Type B pancreatic cell (in vitro differentiated cells): Measurements from ENCODE around the gene MARK2. TPM values are rescaled to one million over a fixed set of nuclear protein-coding genes. Genes with fewer than 3 reads are reported as not detected.

Source experiments
- DNase-seq: peaks from one replicate; pipeline ENCODE4 v3.0.0; 2021; ENCODE audit warnings: mixed read lengths; ENCODE audit not compliant: unreplicated experiment; ENCODE audit errors: extremely low spot score
- H3K27ac Mint-ChIP-seq: 2 replicates; pipeline ENCODE4 v1.8.0; 2021; ENCODE audit warnings: mild to moderate bottlenecking, mixed read lengths
- H3K27me3 Mint-ChIP-seq: 2 replicates; pipeline ENCODE4 v1.8.0; 2021; ENCODE audit warnings: mixed read lengths
- H3K36me3 Mint-ChIP-seq: 2 replicates; pipeline ENCODE4 v1.8.0; 2021; ENCODE audit warnings: mixed read lengths
- H3K4me1 Mint-ChIP-seq: one replicate; pipeline ENCODE4 v1.8.0; 2021; ENCODE audit warnings: mixed read lengths; ENCODE audit not compliant: unreplicated experiment
- H3K4me3 Mint-ChIP-seq: 2 replicates; pipeline ENCODE4 v1.8.0; 2021; ENCODE audit warnings: mild to moderate bottlenecking, mixed read lengths
- H3K9me3 Mint-ChIP-seq: 2 replicates; pipeline ENCODE4 v1.8.0; 2021; ENCODE audit warnings: mixed read lengths
- CTCF ChIP-seq: fragments of 200-600 bp; sonication (generic); conservative IDR thresholded peaks from 2 replicates; pipeline ENCODE4 v1.5.0; 2021; ENCODE audit warnings: antibody characterized with exemption, mild to moderate bottlenecking
- total RNA-seq: library from RNA; stranded (reverse); gene quantifications from 2 replicates; pipeline ENCODE4 v1.2.1, GENCODE V29; 2021; ENCODE audit warnings: low replicate concordance

Gene MARK2
- total RNA-seq, 1 donor from 2014 or later: 52.8 TPM

GRCh38 chr11:63931045-63931444 lies 92.1 kb downstream of the MARK2 start:
- H3K27me3 Mint-ChIP-seq: no peaks in the 10 kb centered on the region
- H3K36me3 Mint-ChIP-seq: no peaks in the 10 kb centered on the region
- no peak for DNase-seq
- no peak overlapping the region for H3K27ac Mint-ChIP-seq
- peaks cover 13% of the 10 kb centered on the region for H3K4me1 Mint-ChIP-seq
- H3K9me3 Mint-ChIP-seq: no peaks in the 10 kb centered on the region
- peak overlapping the region; percentile 30 for H3K4me3 Mint-ChIP-seq
- TF ChIP-seq CTCF: no peak

- Mint-ChIP-seq H3K27ac (no peak overlapping the region), H3K4me1 (peaks cover 13% of the 10 kb centered on the region), H3K9me3 (no peaks in the 10 kb centered on the region), H3K27me3 (no peaks in the 10 kb centered on the region), H3K4me3 (no peak overlapping the region), H3K36me3 (no peaks in the 10 kb centered on the region)
- DNase-seq: no peak
- TF ChIP-seq CTCF: no peak
Observed at GRCh38 chr11:63931876-63932275, 93.0 kb downstream of the MARK2 start.

- DNase-seq: no peak
- no peak overlapping the region for H3K4me3 Mint-ChIP-seq
- H3K9me3 Mint-ChIP-seq: no peaks in the 10 kb centered on the region
- no peak overlapping the region for H3K27ac Mint-ChIP-seq
- TF ChIP-seq CTCF: no peak
- H3K27me3 Mint-ChIP-seq: no peaks in the 10 kb centered on the region
- H3K4me1 Mint-ChIP-seq: peaks cover 17% of the 10 kb centered on the region
- H3K36me3 Mint-ChIP-seq: no peaks in the 10 kb centered on the region
Observed at GRCh38 chr11:63933459-63933858, 94.5 kb downstream of the MARK2 start.

DNA sequence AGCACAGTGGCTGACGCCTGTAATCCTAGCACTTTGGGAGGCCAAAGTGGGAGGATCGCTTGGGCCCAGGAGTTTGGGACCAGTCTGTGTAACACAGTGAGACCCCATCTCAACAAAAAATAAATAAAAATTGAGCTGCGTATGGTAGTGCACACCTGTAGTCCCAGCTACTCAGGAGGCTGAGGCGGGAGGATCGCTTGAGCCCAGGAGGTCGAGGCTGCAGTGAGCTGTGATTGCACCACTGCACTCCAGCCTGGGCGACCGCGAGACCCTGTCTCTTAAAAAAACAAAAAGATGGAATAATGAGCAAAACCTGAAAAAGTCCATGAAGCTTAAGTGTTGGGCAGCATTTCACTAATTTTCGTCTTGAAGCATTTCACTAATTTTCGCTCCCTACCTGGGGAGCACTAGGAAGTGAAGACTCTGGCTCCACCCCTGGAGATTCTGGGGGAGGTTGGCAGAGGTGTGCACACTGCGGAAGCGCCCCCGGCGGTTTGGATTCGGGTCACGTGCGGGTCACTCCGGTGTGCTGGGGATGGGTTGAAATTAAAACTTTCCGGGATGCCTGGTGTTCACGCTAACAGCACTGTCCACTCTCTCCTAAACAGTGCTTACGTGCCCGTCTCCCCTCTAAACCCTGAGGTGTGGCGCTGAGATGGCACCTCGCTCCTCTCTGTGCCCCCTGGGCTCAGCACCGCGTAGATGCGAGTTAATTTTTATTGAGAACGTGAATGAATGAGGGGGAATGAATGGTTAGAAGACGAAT lies 99.0 kb downstream of the MARK2 start:
- Mint-ChIP-seq H3K27ac (peak overlapping the region; percentile 93), H3K4me1 (peaks cover 18% of the 10 kb centered on the region), H3K36me3 (no peaks in the 10 kb centered on the region), H3K27me3 (no peaks in the 10 kb centered on the region), H3K9me3 (no peaks in the 10 kb centered on the region), H3K4me3 (peak overlapping the region; percentile 91)
- TF ChIP-seq CTCF: no peak
- DNase-seq: no peak

DNA sequence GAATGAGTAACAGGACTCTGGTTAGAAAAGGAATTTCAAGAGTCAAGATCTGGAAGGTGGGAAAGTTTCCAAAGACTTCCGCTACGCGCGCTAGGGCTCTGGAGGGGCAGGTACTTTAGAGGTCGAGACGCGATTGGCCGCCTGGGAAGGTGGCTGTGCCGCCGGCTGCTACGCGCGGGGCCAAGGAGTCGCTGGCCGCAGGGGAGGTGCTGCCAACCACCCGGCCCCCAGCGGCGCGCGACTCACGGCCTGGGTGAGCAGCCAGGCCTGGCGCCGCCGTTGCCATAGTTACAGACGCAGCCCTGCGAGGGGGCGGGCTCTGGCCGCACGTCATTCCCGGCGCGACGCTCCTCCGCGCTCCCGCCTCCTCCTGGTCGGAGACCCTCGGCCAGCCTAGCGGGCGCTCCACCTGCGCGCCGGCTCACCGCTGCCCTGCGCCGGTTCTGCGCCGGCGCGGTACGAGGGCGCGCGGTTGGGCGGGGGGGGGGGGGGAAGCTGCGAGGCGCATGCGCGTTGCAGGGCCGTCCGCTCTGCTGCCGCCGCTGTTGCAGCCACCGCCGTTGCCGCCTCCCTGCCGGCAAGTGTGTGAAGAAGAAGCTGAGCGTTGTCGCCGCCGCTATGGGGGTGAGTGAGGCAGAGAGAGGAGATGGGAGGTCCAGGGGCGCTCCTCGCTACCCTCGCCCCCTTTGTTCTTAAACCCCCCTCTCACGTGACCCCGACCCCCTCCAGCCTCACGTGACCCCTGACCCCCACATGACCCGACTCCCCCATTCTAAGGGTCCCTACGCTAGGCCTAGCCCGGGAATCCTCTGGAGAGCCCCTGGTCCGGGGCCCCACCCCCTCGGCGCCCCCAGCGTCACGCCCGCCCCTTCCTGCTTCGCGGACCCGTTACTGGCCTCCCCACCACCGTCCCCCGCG lies 99.8 kb downstream of the MARK2 start, which contains the start of gene NAA40:
Gene NAA40 (plus strand): TSS at position 524 of the 918 bp plus-strand sequence. CDS start 95 bp downstream, at position 619.
- Mint-ChIP-seq H3K9me3 (no peaks in the 10 kb centered on the region), H3K27ac (peak within 1 kb of the TSS; percentile 93), H3K4me1 (peaks cover 21% of the 10 kb centered on the region), H3K27me3 (no peaks in the 10 kb centered on the region), H3K4me3 (peak within 1 kb of the TSS; percentile 91), H3K36me3 (no peaks in the 10 kb centered on the region)
- TF ChIP-seq CTCF: peak; percentile 5
- DNase-seq: peak; percentile 96
